DOHH2 (cell line): Measurements from ENCODE around the gene CREBBP.

Source experiments
- H3F3A ChIP-seq: fragments of 200-600 bp; sonication (generic), shearing (Covaris generic); 2 replicates; pipeline ENCODE4 v1.6.0; 2016; ENCODE audit warnings: antibody characterized with exemption, mild to moderate bottlenecking; ENCODE audit not compliant: control insufficient read depth, insufficient read depth
- H3K27ac ChIP-seq: fragments of 200-600 bp; sonication (generic); 2 replicates; pipeline ENCODE4 v1.5.1; 2014; ENCODE audit warnings: low read depth, mild to moderate bottlenecking, low read length, moderate library complexity
- H3K27me3 ChIP-seq: fragments of 200-600 bp; sonication (generic); 2 replicates; pipeline ENCODE4 v1.6.1; 2014; ENCODE audit warnings: mild to moderate bottlenecking, low read length, mixed read lengths; ENCODE audit not compliant: control insufficient read depth
- H3K36me3 ChIP-seq: fragments of 200-600 bp; sonication (generic); 2 replicates; pipeline ENCODE4 v1.6.1; 2014; ENCODE audit warnings: mild to moderate bottlenecking, low read length, moderate library complexity, mixed read lengths; ENCODE audit not compliant: control insufficient read depth
- H3K4me1 ChIP-seq: fragments of 200-600 bp; sonication (generic); 2 replicates; pipeline ENCODE4 v1.6.1; 2014; ENCODE audit warnings: mild to moderate bottlenecking, low read length, mixed read lengths; ENCODE audit not compliant: control insufficient read depth
- H3K4me2 ChIP-seq: fragments of 200-600 bp; sonication (generic); 2 replicates; pipeline ENCODE4 v1.6.0; 2014; ENCODE audit warnings: mild to moderate bottlenecking, low read length, moderate library complexity
- H3K4me3 ChIP-seq: fragments of 200-600 bp; sonication (generic); 2 replicates; pipeline ENCODE4 v1.5.1; 2014; ENCODE audit warnings: mild to moderate bottlenecking, low read length, mixed read lengths
- H3K79me2 ChIP-seq: fragments of 200-600 bp; sonication (generic); 2 replicates; pipeline ENCODE4 v1.6.1; 2014; ENCODE audit warnings: mild to moderate bottlenecking, low read length, mixed read lengths; ENCODE audit not compliant: control insufficient read depth
- H3K9me2 ChIP-seq: fragments of 200-600 bp; sonication (generic); replicated peaks from 2 replicates; pipeline ENCODE4 v1.6.1; 2014; ENCODE audit warnings: mild to moderate bottlenecking, low read length, mixed read lengths; ENCODE audit not compliant: control insufficient read depth
- H3K9me3 ChIP-seq: fragments of 200-600 bp; sonication (generic); 2 replicates; pipeline ENCODE4 v1.6.1; 2014; ENCODE audit warnings: antibody characterized with exemption, low read length, mixed read lengths; ENCODE audit not compliant: control insufficient read depth, insufficient read depth
- H4K20me1 ChIP-seq: fragments of 200-600 bp; sonication (generic); 2 replicates; pipeline ENCODE4 v1.6.0; 2014; ENCODE audit warnings: low read depth, mild to moderate bottlenecking, antibody characterized with exemption, low read length, moderate library complexity; ENCODE audit not compliant: control insufficient read depth, insufficient read depth
- EZH2phosphoT487 ChIP-seq: fragments of 200-600 bp; sonication (generic); IDR thresholded peaks from 2 replicates; pipeline ENCODE4 v1.6.1; 2017; ENCODE audit warnings: borderline replicate concordance, mild to moderate bottlenecking, antibody characterized with exemption, low read length, moderate library complexity, mixed read lengths
- TF ChIP-seq, protein P1 (sequence below): fragments of 200-600 bp; sonication (generic); IDR thresholded peaks from one replicate; pipeline ENCODE4 v1.5.1; 2014; ENCODE audit warnings: antibody characterized with exemption, mild to moderate bottlenecking, low read depth, low read length; ENCODE audit not compliant: poor library complexity, severe bottlenecking

Gene CREBBP

DNA sequence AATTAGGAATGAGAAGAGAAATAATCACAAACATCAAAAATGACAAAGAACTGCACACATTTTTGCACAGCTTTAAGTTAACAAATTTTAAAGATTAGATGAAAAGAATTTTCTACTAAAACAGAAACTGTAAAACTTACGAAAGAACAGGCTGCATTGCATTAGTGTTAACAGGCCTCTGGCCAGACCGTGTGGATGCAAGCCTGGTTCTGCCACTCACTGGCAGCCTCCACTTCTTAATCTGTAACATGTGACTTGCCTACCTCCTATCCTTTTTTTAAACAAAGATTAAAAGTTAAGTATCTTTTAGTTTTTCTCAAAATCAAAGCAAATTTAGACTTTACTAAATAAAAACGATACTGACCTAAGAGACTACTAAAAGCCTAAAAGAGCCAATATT is 37.5 kb downstream of the CREBBP start:
- Histone ChIP-seq H3K79me2 (peaks cover 98% of the 10 kb centered on the region), H4K20me1 (peaks cover 6% of the 10 kb centered on the region; the same call in 1 of the 2 replicates), H3K36me3 (peaks cover 19% of the 10 kb centered on the region), H3K4me2 (no peak overlapping the region), H3K27me3 (no peaks in the 10 kb centered on the region), H3F3A (no peaks in the 10 kb centered on the region), H3K4me3 (no peak overlapping the region), H3K9me2 (no peaks in the 10 kb centered on the region), H3K4me1 (no peaks in the 10 kb centered on the region), H3K9me3 (no peaks in the 10 kb centered on the region), H3K27ac (no peak overlapping the region)
- TF ChIP-seq EZH2phosphoT487, result no peak
- TF ChIP-seq, protein P1, sequence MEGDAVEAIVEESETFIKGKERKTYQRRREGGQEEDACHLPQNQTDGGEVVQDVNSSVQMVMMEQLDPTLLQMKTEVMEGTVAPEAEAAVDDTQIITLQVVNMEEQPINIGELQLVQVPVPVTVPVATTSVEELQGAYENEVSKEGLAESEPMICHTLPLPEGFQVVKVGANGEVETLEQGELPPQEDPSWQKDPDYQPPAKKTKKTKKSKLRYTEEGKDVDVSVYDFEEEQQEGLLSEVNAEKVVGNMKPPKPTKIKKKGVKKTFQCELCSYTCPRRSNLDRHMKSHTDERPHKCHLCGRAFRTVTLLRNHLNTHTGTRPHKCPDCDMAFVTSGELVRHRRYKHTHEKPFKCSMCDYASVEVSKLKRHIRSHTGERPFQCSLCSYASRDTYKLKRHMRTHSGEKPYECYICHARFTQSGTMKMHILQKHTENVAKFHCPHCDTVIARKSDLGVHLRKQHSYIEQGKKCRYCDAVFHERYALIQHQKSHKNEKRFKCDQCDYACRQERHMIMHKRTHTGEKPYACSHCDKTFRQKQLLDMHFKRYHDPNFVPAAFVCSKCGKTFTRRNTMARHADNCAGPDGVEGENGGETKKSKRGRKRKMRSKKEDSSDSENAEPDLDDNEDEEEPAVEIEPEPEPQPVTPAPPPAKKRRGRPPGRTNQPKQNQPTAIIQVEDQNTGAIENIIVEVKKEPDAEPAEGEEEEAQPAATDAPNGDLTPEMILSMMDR, result no peak

- no peaks in the 10 kb centered on the region for H3K9me3 ChIP-seq
- TF ChIP-seq EZH2phosphoT487, result no peak
- H4K20me1 ChIP-seq, result peaks cover 3% of the 10 kb centered on the region; the same call in 1 of the 2 replicates
- H3K79me2 ChIP-seq, result peaks cover 95% of the 10 kb centered on the region
- H3K27ac ChIP-seq, result no peak overlapping the region
- no peaks in the 10 kb centered on the region for H3F3A ChIP-seq
- no peak overlapping the region for H3K4me2 ChIP-seq
- H3K27me3 ChIP-seq, result no peaks in the 10 kb centered on the region
- peaks cover 16% of the 10 kb centered on the region for H3K36me3 ChIP-seq
- H3K9me2 ChIP-seq, result no peaks in the 10 kb centered on the region
- no peaks in the 10 kb centered on the region for H3K4me1 ChIP-seq
- H3K4me3 ChIP-seq, result no peak overlapping the region
Observed at GRCh38 chr16:3841729-3842508, 38.6 kb downstream of the CREBBP start.

GRCh38 chr16:3839402-3840184 is 40.9 kb downstream of the CREBBP start:
- Histone ChIP-seq H3K4me1 (no peaks in the 10 kb centered on the region), H3K79me2 (peaks cover 95% of the 10 kb centered on the region), H4K20me1 (peaks cover 2% of the 10 kb centered on the region; the same call in 1 of the 2 replicates), H3K9me3 (peaks cover 2% of the 10 kb centered on the region; the same call in 1 of the 2 replicates), H3K27ac (no peak overlapping the region), H3K27me3 (no peaks in the 10 kb centered on the region), H3K4me2 (no peak overlapping the region), H3K36me3 (peaks cover 22% of the 10 kb centered on the region), H3K4me3 (no peak overlapping the region), H3F3A (no peaks in the 10 kb centered on the region), H3K9me2 (no peaks in the 10 kb centered on the region)
- TF ChIP-seq EZH2phosphoT487, result no peak
- TF ChIP-seq, protein P1, result no peak
